Measurements from ENCODE around the gene CDH4. TPM values are rescaled to one million over a fixed set of nuclear protein-coding genes. Genes with fewer than 3 reads are reported as not detected.

CDH4 gene
- total and polyA plus RNA-seq, 2 donors (not counting 3 experiments of a cell fraction or from before 2014, with no cell fraction given) = 0.17 to 0.51 TPM

DNA sequence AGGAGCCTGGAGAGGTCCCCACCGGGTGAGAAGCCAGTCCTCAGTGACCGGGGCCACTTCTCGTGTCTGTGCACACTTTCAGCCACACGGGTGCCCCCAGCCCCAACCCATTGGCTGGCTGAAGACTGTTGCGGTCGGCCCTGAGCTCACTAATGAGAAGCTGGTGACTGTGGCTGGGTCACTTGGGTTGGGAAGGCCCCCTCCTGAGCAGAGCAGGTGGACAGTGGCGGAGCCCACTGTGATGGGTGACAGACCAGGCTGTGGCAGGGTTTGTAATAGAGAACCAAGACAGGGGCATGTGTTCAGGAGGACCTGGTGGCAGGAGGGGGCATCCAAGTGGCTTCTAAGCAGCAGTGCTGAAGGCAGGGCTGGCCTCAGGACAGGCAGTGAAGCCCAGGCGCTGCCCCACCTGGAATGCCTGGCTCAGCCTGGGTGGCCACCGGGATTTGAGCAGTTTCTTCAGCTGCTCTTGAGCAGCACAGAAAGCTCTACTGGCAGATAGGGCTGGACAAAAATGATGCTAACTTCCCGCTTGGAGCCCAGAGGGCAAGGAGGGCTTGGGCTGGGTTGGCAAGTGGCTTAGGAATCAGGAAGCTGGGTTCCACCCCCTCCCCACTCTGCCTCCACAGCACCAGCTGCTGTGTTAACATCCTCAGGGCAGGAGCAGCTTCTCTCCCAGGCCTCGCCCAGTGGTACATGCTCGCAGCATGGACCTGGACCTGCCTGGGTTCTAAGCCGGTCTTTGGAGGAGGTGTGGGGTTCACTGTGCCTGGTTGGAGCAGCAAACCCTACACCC, 256.4 kb downstream of the CDH4 start:
- no peak overlapping the region for H3K4me2 ChIP-seq (ENCODE audit: insufficient read depth, low read length)
- H3K9me1 ChIP-seq (replicated peaks; ENCODE audit: control insufficient read depth, extremely low read depth, insufficient read depth, low read length) = no peaks in the 10 kb centered on the region
- no peaks in the 10 kb centered on the region for H3K4me1 ChIP-seq (ENCODE audit: control insufficient read depth, extremely low read depth, insufficient read depth, low read length)
- no peak overlapping the region for H3K27ac ChIP-seq (ENCODE audit: insufficient read depth, low read depth, low read length)
- dilution Hi-C loops (cut with MboI; ENCODE audit: extremely low pct_ligation_motif_present, low sequenced_read_pairs) = no loop called here
- no peaks in the 10 kb centered on the region for H4K20me1 ChIP-seq (replicated peaks; ENCODE audit: control insufficient read depth, extremely low read depth, insufficient read depth, low read length)
- no peaks in the 10 kb centered on the region for H3K36me3 ChIP-seq (ENCODE audit: control insufficient read depth in 2 of 2, extremely low read depth in 1 of 2, insufficient read depth in 2 of 2, low read length in 2 of 2)
- H2AFZ ChIP-seq (ENCODE audit: low read depth, low read length) = no peak overlapping the region
- no peak for DNase-seq (ENCODE audit: low read depth, low spot score)
- no TSS peak for BruUV-seq (replicated peaks)
- ChIA-PET POLR2A (no interaction called here), CTCF (no interaction called here)
- peaks cover 6% of the 10 kb centered on the region for H3K9me3 ChIP-seq (replicated peaks; ENCODE audit: control insufficient read depth, insufficient read depth, low read length)
- H3K79me2 ChIP-seq (ENCODE audit: control insufficient read depth, insufficient read depth, low read length) = no peaks in the 10 kb centered on the region
- no peaks in the 10 kb centered on the region for H3K27me3 ChIP-seq (ENCODE audit: control insufficient read depth in 2 of 2, insufficient read depth in 2 of 2, low read length in 2 of 2)
- FAIRE-seq = no peak
- intact Hi-C loops (cut with micrococcal nuclease) = no loop called here
- H3K4me3 ChIP-seq (replicated peaks in 1 of 3; ENCODE audit: insufficient read depth in 1 of 3, low read depth in 1 of 3, low read length in 3 of 3) = no peak overlapping the region
- no peak overlapping the region for H3K9ac ChIP-seq (replicated peaks; ENCODE audit: extremely low read depth, insufficient read depth, low read length)
- TF ChIP-seq, protein P1, sequence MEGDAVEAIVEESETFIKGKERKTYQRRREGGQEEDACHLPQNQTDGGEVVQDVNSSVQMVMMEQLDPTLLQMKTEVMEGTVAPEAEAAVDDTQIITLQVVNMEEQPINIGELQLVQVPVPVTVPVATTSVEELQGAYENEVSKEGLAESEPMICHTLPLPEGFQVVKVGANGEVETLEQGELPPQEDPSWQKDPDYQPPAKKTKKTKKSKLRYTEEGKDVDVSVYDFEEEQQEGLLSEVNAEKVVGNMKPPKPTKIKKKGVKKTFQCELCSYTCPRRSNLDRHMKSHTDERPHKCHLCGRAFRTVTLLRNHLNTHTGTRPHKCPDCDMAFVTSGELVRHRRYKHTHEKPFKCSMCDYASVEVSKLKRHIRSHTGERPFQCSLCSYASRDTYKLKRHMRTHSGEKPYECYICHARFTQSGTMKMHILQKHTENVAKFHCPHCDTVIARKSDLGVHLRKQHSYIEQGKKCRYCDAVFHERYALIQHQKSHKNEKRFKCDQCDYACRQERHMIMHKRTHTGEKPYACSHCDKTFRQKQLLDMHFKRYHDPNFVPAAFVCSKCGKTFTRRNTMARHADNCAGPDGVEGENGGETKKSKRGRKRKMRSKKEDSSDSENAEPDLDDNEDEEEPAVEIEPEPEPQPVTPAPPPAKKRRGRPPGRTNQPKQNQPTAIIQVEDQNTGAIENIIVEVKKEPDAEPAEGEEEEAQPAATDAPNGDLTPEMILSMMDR (IDR thresholded peaks at IDR 0.05; ENCODE audit: extremely low read depth in 1 of 2, insufficient read depth in 1 of 2, low read depth in 1 of 2, low read length in 2 of 2) = no peak
- TF ChIP-seq, protein P2, sequence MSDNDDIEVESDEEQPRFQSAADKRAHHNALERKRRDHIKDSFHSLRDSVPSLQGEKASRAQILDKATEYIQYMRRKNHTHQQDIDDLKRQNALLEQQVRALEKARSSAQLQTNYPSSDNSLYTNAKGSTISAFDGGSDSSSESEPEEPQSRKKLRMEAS (IDR thresholded peaks at IDR 0.05; ENCODE audit: insufficient read depth, insufficient read length) = no peak
- TF ChIP-seq POLR2AphosphoS5 (IDR thresholded peaks at IDR 0.05; ENCODE audit: insufficient read depth, low read depth, low read length) (no peak), EZH2 (IDR thresholded peaks at IDR 0.05; ENCODE audit: borderline replicate concordance, low read depth, low read length, severe bottlenecking) (no peak), JUN (IDR thresholded peaks at IDR 0.05; ENCODE audit: borderline replicate concordance, insufficient read depth, insufficient read length, low read depth) (no peak), MYC (IDR thresholded peaks at IDR 0.05; ENCODE audit: low read depth, low read length) (no peak), POLR2A (IDR thresholded peaks at IDR 0.05; ENCODE audit: low read depth, low read length) (no peak), FOS (IDR thresholded peaks at IDR 0.05; ENCODE audit: borderline replicate concordance, insufficient read depth, low read length) (no peak), GATA2 (IDR thresholded peaks at IDR 0.05; ENCODE audit: insufficient read depth, insufficient read length, low read depth, low read length) (no peak)

Data from endothelial cell of umbilical vein (primary cell).